ENCODE measurements around the gene PAX8.
"Not testable (repeated sequence)": the region's sequence is repeated elsewhere in the genome, so short reads cannot be mapped to it uniquely, and the experiment has no call there.

PAX8 gene

DNA sequence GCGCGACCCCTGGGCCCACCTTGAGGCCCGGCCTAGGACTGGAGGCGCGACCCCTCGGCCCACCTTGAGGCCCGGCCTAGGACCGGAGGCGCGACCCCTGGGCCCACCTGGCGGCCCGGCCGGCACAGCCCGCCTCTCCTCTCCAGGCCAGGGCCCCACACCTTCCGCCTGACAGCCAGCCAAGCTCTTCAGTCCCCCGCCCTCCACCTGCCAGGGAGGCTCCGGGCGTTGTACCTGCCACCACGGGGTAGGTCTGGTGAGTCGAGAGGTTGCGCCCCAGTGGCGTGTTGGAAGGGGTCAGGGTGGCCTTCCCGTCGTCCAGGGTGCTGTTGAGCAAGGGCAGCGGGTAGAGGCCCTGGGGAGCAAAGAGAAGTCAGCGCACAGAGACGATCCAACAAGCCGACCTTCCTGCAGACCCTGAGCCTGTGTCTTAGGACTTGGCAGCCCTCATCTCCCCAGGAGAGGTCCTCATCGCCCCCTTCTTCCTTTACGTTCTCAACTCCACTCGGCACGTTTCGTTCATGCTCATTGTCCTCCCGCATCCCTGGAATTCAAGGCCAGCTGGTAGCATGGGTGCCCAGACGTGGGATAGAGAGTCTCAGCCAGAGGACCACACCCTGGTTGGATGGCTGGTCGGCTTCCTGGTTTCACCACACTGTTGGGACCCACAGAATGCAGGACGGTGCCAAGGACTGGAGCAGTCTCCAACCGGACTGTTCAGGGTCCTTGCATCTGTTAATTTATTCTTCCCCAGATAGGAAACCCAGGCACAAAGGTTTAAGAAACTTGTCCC, 42.2 kb downstream of the PAX8 start:
- no peak for DNase-seq (ENCODE audit: low read depth)

DNA sequence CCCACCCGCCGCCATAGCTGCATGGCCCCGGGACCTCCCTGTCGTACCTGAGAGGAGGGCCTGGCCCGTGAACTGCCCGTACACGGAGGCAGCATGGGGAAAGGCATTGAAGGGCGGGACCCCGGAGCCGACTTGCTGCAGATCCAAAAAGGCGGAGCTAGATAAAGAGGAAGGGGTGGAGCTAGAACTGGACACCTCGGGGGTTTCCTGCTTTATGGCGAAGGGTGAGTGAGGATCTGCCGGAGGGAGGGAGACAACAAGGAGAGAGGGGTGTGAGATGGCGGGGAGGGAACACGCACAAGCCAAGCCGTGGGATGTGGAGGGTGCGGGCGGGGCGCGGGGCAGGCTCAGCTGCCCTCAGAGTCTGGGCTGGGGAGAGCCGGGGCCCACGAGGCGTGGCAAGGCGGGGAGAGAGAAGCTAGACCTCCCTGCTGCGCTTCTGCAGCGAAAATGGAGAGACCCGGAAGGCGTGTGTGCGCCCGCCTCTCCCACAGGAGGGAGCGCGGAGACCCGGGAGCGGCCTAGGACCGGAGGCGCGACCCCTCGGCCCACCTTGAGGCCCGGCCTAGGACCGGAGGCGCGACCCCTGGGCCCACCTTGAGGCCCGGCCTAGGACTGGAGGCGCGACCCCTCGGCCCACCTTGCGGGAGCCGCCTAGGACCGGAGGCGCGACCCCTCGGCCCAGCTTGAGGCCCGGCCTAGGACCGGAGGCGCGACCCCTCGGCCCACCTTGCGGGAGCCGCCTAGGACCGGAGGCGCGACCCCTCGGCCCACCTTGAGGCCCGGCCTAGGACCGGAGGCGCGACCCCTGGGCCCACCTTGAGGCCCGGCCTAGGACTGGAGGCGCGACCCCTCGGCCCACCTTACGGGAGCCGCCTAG, 43.1 kb downstream of the PAX8 start:
- not testable (repeated sequence) for DNase-seq (ENCODE audit: low read depth)

DNA sequence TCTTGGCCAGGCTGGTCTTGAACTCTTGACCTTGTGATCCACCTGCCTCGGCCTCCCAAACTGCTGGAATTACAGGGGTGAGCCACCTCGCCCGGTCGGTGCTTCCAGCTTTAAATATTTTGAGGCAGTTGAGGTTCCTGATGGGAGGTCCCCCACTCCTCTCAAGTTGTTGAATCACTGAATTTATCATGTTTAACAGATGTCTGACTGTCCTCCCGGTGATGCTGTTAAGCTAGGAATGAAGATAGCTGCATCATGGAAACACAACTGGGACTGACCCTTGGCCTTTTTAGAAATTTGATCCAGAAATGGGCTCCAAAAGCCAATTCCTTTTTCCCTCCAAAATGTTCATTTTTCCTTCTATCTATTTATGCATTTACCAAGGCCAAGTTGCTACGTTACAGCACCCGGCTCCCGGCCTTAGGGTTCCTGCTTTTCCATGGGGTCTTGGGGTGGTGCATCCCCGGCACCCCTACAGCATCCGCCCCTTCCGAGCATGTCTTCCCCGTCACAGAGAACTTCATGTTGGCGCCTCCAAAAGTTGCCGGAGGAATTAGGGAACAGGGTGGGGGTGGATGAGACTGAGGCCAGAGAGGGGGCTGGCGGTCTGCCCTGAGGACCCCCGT, 43.9 kb downstream of the PAX8 start:
- no peak for DNase-seq (ENCODE audit: low read depth)

DNA sequence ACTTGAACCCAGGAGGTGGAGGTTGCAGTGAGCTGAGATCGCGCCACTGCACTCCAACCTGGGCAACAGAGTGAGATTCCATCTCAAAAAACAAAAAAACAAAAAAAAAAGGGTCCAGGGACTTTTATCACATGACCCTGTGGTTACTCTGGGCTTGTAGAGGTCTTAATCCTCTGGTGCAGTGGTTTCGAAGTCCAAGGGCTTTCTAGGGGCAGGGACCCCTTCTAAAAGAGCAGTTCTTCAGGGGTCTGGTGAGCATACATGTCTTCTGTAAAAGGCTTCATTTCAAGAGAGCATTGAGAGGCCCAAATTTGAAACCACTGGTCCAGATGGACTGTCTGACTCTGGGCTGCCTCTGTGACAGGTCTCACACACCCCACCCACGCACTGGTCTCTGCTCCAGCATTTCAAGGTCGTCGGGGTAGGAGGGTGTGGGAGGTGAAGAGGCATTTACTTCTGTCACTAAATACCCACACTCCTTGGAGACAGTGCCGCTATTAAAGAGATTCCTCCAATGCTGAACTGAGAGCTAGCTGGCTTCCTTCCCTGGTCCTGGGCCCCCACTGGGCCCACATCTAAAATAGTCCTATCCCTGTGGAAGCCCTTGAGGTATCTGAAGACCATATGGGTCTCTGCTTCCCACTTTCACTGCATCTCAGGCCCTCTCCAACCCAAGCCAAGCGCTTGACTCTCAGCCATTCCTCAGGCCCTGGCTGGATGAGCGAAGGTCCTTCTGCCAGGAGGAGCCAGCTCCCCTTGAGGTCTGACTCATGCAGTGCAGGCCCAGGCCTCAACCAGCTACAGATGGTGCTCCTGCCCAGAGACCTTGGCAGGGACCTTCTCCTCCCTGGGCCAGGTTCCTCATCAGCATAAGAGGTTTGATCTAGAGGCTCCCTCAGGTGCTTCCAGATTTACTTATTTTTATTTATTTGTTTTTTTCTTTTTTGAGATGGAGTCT, 44.8 kb downstream of the PAX8 start:
- no peak for DNase-seq (ENCODE audit: low read depth)

DNA sequence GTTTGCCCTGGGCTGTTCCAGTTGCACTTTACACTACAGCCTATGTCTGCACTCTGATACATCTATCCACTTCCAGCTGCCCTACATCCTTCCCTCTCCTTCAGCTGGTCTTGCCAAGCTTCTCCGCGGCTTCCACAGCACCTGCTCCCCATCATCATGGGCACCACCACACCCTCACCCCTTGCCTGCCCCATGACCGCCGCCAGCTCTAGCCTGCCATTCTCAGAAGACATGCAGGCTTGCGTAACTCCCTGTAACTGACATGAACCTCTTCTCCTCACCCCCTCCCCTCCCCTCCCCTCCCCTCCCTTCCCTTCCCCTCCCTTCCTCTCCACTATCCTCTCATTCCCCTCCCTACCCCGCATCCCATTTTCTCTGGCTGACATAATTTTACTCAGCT, 46.0 kb downstream of the PAX8 start:
- DNase-seq (ENCODE audit: low read depth): no peak

DNA sequence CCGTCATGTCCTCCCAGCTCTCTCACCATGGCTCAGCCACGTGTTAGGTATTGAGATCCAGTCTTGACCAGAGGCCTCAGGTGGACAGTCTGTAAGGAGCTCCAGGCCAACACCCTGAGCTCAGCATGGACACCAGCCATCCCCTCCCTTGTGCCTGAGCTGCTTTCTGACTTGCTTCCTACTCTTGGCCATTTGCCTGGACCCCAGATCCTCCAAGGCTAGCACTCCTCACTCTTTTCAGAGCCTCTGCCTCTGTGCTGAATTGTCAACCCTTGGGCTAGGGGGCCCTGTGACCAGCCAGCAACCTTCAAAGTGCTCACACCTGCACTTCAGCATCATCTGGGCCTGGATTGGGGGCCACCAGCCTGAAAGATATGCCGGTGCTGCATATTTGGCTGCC, 46.6 kb downstream of the PAX8 start:
- DNase-seq (ENCODE audit: low read depth): no peak

DNA sequence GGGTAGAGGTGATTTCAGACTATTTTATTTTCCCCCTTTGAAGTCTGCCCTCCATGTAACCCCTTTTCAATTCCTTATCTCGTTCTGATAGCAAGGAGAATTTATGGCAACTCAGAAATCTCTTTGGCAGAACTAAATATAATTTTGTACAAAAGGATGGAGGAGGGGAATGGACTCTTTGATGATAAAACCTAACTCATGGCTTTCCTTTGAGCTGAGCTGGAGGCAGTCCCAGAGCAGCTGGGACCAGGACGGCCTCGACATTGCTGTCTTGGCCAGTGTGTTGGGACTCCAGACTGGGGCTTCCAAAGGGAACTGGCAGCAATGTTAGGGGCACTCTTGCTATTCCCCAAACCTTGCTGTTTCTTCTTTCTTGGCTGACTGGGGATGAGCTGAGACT, 47.7 kb downstream of the PAX8 start:
- no peak for DNase-seq (ENCODE audit: low read depth)

DNA sequence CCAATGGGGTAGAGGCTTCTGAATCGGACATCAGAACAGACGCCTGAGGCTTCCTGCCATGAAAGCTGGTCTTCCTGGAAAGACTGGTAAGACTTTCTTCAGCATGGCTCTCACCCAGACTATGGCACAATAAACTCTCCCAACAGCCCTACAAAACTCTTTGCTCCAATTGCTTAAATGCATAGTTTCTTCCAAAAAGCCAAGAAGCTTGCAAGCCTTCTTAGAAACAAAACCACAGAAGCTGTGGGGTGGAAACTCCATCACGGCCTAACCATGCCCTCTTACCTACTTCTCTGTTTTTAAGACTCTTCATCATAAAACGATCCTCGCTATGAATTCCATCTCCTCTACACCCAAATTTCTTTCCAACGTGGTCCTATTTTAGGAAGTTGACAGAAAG, 48.2 kb downstream of the PAX8 start:
- no peak for DNase-seq (ENCODE audit: low read depth)

DNA sequence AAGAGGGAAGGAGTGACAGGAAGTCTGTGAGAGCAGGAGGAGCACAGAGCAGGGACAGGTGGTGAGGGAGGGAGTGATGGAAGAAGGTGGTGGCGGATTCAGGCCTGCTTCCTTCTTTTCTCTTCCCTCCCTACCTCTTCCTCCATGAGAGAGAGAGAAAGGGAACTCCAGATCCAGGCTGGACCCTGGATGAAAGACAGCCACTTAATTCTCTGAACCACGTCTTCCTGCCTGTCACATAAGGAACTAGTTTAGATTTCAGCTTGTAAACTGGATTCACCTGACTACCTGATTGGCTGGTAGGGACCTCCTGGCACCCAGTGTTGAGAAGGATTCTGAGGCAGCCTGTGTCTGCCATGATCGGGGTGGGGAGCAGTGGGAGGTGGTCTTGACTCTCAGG, 48.9 kb downstream of the PAX8 start:
- no peak for DNase-seq (ENCODE audit: low read depth)

DNA sequence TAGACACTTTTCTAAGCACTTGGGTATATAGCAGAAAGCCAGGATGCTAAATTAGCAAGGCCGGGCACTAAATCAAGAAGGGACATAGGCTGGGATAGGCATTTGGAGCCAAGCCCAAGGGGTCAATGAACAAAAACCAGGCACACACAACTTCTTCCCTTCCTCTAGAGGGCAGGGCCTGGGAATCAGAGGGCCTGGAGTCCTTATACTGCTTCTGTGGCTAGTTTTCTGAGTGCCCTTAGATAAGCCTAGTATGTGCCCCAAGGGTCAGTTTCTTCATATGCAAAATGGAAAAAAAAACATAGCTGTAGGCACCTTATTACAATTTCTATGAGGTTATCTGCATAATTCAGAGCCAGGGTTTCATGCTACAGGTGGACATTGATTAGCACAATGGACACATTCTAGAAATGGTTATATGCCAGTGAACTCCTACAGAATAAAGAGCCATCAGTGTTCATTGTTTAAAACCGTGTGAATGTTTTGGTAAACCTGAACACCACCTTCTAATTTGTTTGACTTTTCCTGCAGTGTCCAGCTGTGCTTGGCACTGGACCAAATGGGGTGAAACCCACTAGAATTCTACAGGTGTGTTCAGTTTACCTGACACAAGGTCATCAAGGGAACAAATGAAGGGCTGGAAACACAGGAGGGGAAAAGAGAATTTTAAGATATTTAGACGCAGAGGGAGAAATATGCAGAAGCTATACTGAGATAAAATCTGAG, 49.6 kb downstream of the PAX8 start:
- no peak for DNase-seq (ENCODE audit: low read depth)

DNA sequence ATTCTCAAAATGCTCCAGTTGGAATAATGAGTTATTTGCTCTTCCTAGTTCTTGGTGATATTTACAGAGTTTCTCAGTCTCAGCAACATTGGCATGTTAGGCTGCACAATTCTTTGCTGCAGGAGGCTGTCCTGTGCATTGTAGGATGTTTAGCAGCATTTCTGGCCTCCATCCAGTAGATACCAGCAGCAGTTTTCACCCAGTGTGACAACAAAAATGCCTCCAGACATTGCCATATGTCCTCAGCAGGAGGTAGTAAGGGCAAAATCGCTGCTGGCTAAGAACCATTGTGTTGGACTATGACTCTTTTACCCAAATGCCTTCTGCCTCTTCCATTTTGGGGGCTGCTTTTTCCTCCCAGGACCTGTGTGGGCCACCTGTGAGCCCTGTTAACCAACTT, 50.4 kb downstream of the PAX8 start:
- DNase-seq (ENCODE audit: low read depth): no peak

DNA sequence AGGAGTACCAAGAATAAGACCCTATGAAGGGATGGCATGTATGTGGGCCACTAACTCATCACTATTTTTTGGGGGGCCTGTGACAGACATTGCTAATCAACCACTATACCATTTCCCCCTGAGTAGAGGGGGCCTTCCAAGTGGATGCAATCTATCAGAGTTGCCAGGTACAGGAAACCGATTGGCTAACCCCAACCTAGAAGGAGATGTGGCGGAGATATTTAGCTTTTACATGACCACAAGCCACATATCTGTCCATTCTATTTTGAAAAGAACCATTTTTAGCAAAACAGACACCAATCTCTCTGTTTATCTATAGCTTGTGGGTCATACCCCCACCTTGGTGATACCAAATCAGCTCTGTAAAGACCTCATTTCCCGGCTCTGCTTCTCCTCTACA, 51.0 kb downstream of the PAX8 start:
- no peak for DNase-seq (ENCODE audit: low read depth)

DNA sequence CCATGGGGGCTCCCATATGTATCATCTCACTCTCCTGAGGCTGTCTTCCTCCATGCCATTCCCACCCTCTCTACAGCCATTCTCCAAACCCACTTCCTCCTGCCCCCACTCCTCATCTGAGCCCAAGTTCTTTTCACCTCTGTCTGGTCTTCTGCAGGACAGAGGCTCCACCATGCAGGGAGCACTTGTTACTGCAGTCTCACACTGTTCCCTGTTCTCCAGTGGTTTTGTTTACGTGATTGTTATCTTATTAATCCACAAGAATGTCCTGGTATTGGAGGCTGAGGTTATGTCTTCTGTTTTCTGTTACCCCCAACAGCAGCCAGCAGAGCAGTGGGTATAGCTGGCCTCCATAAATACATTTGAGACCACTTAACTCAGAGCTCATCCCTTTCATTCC, 51.4 kb downstream of the PAX8 start:
- DNase-seq (ENCODE audit: low read depth): no peak

DNA sequence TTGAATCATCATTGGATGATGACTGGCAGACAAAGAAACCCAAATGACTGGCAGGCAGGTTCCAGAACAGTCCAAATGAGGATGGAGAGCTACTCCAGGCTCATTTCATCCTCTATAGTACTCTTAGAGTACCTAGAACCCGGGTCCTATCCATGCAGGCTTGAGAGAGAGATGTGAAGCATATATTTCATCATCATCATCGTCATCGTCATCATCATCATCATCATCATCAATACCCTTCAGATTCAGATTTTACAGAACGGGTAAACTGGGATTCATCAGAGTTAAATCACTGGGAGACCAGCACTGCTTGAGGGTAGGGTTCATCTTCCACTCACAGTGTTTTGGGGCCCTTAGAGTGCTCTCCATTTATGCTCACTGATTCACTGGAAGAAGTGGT, 52.3 kb downstream of the PAX8 start:
- DNase-seq (ENCODE audit: low read depth): no peak

DNA sequence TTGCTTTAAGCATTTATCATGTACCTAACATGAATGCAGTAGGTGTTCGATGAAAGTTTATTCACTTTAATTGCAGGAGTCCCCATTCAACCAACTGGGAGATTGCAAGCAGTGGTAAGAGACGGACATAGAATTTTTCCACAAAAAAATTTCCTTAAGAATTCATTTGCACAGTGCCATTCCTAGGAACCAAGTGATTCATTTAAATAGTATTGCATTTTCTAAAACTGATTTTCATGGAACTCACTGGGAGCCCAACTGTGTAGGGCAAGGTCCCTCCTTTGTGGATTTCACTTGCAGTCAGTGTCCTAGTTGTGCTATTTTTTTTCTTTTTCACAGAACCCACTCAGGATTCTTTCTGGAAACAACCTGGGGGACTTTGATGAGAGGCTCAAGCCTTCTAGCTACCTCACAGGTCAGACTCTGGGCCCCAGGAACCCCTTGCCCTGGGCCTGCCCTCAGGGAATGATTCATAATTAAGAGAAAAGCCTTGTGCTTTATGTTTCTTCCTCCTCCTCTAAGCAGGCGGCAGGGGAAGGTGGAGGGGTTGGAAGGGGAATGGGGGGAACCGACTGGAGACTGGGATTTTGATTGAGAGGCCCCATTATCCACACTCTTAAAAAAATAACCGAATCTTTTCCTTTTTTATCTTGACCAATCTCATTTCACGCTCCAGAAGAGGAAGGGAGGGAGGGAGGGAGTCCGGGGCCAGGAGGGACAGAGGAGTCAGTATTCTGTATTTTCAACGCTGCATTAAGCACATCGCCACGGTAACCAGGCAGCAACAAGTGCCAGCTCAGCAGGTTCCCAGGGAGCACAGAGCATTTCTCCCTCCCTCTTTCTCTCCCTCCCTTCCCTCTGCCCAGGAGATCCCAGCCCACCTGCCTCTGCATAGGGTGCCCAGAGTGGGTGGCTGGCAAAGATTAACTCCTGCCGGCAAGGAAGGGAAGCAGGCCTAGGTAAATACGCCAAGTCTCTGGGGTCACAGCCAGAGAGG, 53.2 kb downstream of the PAX8 start:
- DNase-seq (ENCODE audit: low read depth): no peak

DNA sequence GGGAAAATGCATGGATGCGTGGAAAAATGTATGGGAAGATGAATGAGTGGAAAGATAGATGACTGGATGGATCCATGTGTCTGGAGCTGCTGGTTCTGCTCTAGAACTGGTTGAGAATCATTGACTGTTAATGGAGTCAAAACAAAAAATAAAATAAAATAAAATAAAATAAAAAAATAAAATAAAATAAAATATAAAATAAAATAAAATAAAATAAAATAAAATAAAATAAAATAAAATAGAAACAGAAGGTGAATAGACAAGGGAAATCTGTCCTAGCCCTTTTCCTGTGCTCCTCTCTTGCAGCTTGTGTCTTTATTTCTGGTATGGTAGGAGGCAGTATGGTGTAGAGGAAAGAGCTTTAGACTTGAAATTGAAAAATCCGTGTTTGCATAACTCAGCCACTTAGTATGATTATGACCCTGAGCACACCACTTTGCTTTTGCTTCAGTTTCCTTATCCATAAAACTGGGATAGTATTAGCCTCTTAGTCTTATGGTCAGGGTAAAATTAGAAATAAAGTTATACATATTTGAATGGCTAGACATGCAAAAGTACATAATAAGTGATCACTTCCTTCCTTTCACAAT, 54.0 kb downstream of the PAX8 start:
- no peak for DNase-seq (ENCODE audit: low read depth)

DNA sequence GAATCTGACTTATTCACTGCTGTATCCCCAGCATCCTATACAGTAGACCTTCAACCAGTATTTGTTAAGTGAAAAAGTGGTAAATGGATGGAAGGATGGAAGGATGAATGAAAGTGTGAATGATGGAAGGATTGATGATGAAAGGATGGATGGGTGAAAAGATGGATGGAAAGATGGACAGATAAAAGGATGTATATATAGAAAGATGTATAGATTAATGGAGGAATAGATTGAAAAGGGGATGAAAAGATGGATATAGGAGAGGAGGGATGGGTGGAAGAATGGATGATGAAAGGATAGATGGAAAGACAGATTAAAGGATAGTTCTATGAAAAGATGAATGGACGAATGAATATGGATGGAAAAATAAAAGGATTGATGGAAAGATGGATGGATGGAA, 54.9 kb downstream of the PAX8 start:
- DNase-seq (ENCODE audit: low read depth): no peak

DNA sequence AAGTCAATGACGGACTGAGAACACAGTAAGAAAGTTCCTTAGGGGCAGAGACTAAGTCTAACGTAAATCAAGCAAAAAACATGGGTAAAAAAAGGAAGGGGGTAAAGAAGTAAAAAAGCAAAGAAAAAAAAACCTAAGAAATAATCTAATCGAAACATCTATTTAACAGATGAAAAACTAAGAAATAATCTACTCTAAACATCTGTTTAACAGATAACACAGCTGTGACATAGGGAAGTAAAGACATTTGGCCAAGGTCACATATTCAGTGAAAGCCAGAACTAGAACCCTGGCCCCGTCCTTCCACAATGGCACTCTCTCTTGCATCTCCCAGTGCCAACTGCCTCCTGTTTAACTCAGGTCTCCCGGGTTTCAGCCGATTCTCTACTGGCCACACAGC, 56.9 kb downstream of the PAX8 start:
- no peak for DNase-seq (ENCODE audit: low read depth)

DNA sequence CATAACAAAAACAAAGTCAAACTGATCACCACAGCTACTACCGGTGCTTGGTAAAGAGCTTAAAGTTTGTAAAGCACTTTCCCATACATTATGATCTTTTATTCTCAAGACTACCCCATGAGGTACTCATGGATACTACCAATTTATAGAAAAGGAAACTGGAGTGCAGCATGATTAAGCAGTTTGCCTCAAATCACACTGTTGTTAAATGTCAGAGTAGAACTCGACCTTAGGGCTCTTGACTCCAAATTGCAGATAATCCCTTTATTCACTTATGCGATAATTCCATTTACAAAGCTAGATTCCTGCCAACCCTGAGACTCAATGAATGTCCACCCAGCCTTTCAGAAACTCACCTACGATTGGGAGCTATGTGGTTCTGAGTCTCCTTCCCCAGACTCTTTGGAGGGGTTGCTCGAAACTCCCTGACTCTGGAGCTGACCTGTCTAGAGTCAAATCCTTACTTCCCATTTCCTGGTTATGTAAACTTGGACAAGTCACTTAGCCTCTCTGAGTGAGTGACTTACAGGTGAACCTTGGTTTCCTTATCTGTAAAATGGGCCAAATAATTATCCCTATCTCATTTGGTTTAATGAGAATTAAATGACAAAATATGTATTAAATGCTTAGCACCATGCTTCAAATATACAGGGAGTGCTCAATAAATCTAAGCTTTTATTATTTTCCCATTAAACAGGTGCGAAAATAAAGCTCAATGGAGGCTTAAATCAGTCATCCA, 57.6 kb downstream of the PAX8 start:
- DNase-seq (ENCODE audit: low read depth): no peak
